GM13977 (cell line): ENCODE data around the gene PLEK.
"Not testable (repeated sequence)": the region's sequence is repeated elsewhere in the genome, so short reads cannot be mapped to it uniquely, and the experiment has no call there.

Experiments
- DNase-seq: peaks from one replicate; pipeline ENCODE4 v3.0.0; 2012; ENCODE audit warnings: low spot score
- CTCF ChIP-seq: IDR thresholded peaks from 2 replicates; pipeline ENCODE4 v1.5.1; 2012; ENCODE audit warnings: mild to moderate bottlenecking, control low read depth; ENCODE audit not compliant: insufficient read depth; ENCODE audit errors: extremely low read depth, missing control alignments
- in situ Hi-C: fragments of 300-500 bp; cut with MboI; formaldehyde crosslinking; loops from one replicate; pipeline ENCODE4 v1.12.0; 2022; ENCODE audit warnings: low sequenced_read_pairs, low pct_unique_long_range_greater_than_20kb, mixed read lengths, inconsistent platforms; ENCODE audit not compliant: unreplicated experiment

Gene PLEK

GRCh38 chr2:68441179-68441993 is 76.3 kb downstream of the PLEK start:
- in situ Hi-C loops, result loop anchor here (5.0 to 10.0 kb wide), 3 partner anchors 74 to 317 kb away; partner anchors contain the start of gene PLEK
- DNase-seq, result peak; percentile 76
- TF ChIP-seq CTCF, result peak; percentile 81

GRCh38 chr2:68441994-68442322 is 76.9 kb downstream of the PLEK start:
- in situ Hi-C loops, result loop anchor here (5.0 to 10.0 kb wide), 3 partner anchors 75 to 317 kb away; partner anchors contain the start of gene PLEK
- no peak for TF ChIP-seq CTCF
- no peak for DNase-seq

GRCh38 chr2:68446425-68446824 is 81.3 kb downstream of the PLEK start:
- not testable (repeated sequence) for DNase-seq
- in situ Hi-C loops, result loop anchor here (10.0 kb wide), 2 partner anchors 152 to 322 kb away; no protein-coding TSS in a partner anchor
